OCI-LY7 (cell line): Measurements from ENCODE around the gene SERPINB2.

Experiments used
- CTCF ChIP-seq: fragments of 200-600 bp; sonication (generic); conservative IDR thresholded peaks from 2 replicates; pipeline ENCODE4 v1.5.1; 2014; ENCODE audit warnings: mild to moderate bottlenecking, antibody characterized with exemption, low read length, moderate library complexity, mixed read lengths
- EZH2phosphoT487 ChIP-seq: fragments of 200-600 bp; sonication (generic); IDR thresholded peaks from 2 replicates; pipeline ENCODE4 v1.6.1; 2018; ENCODE audit warnings: low read depth, borderline replicate concordance, mild to moderate bottlenecking, mixed run types, antibody characterized with exemption, low read length, moderate library complexity, mixed read lengths

- TF ChIP-seq CTCF (no peak), EZH2phosphoT487 (no peak)
Measured at GRCh38 chr18:63872586-63872985, 14.9 kb upstream of the SERPINB2 start.
